A549 (cell line): ENCODE measurements around the gene ERH.
A peak's percentile ranks its signal among the peaks of the same experiment; 100 is the strongest.

Experiments used
- CEBPB ChIP-seq, 2 experiments: fragments of >200 bp in 1 of 2; sonication (Bioruptor Twin) in 1 of 2; formaldehyde crosslinking in 1 of 2; IDR thresholded peaks; 2 replicates each; pipeline ENCODE4 v1.6.1; 2012 to 2016
- POLR2A ChIP-seq: IDR thresholded peaks from 2 replicates; pipeline ENCODE4 v1.6.1; 2012; ENCODE audit warnings: mild to moderate bottlenecking, low read length

DNA sequence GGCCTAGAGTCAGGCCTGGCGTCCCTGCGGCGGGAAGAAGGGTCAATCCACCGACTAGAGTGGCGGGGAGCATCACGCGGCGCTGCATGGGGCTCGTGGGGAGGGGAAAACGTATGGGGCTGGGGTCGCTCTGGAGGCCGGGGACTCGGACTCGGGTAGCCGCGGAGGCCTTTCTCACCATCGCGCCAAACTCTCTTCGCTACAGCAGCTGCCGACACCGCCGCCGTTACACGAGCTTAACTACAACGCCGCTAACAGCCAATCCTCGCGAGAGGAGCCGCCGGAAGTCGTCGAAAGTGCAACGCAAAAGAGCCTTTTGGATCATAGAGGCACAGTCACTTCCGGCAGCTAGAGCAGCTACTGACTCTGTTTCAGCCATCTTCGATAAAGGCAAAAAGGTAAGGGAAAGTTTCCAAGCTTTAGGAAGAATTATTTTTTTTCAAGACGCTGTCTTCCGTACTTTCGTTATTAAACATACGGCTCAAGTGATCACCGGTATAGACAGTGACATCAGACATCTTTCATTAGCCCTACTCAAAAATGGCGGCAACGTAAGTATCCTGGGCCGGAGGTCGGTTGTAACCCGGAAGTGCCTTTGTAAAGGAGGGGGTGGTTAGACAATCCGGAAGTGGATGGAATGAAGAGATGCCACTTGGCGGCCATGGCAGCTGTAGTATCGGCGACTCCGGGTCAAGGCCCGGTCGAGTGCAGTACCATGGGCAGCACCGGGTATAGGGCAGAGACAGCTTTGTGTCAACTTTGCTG lies at the start of gene ERH, which contains the start of gene SLC39A9:
- TF ChIP-seq POLR2A (peak; percentile 85), CEBPB (IDR thresholded peaks at IDR 0.05) (no peak)
